SK-MEL-5 (cell line): ENCODE data around the gene TMEM59. TPM values are rescaled to one million over a fixed set of nuclear protein-coding genes. Genes with fewer than 3 reads are reported as not detected.
"Not testable (repeated sequence)": the region's sequence is repeated elsewhere in the genome, so short reads cannot be mapped to it uniquely, and the experiment has no call there.

Experiments
- DNase-seq: peaks from one replicate; pipeline ENCODE4 v3.0.0-alpha.2; 2016; ENCODE audit warnings: low read depth, low spot score
- in situ Hi-C: cut with HindIII; loops from 2 replicates; pipeline ENCODE4 v1.10.0; 2016; ENCODE audit warnings: low sequenced_read_pairs, high pct_unique_total_duplicates, low pct_unique_long_range_greater_than_20kb
- total RNA-seq: library from RNA; depleted of rRNA; stranded (reverse); fragments of >200 nt; shearing (Covaris generic); gene quantifications from 2 replicates; pipeline ENCODE4 v1.2.3, GENCODE V29; 2014

Gene TMEM59
- total RNA-seq, 1 experiment from 2014 or later: 546 TPM

DNA sequence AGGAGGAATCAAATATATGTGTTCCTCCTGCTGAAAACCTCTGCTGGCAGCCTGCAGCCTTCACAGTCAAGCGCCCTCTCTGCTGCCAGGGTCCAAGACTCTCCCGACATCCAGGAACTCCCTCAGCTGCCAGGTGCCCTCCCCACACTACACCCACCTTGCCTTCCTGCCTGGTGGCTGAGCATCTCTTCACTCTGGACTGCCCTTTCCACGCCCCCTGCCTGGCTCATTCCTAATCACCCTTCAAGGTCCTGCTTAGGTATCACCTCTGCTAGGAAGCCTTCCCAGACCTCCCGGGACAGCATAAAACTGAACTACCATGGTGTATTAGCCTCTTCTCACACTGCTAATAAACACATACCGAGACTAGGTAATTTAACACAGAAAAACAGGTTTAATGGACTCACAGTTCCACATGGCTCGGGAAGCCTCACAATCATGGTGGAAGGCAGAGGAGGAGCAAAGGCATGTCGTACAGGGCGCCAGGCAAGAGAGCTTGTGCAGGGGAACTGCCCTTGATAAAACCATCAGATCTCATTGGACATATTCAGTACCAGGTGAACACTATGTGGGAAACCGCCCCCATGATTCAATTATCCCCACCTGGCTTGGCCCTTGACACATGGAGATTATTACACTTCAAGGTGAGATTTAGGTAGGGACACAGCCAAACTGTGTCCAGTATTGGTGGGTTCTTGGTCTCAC lies 50.3 kb downstream of the TMEM59 start:
- no peak for DNase-seq
- in situ Hi-C loops: no loop called here

DNA sequence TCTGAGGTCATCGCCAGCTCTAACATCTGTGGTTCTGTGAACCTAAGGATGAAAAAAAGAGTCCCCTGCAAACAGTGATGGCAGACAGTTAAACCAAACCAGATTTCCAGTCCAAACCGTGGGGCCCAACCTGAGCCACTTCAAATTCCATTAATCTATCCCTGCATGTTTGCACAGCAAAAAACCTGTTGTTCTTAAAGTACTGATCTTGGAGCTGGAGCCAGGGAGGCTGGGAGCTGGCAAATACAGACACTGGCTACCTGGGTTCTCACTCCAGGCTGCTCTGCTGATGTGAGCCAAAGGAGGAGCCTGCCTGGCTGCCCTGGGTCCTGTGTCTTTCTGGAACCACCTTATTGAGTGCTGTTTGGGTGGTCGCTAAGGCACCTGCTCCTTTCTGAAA lies 51.4 kb downstream of the TMEM59 start:
- no peak for DNase-seq
- in situ Hi-C loops: no loop called here

DNA sequence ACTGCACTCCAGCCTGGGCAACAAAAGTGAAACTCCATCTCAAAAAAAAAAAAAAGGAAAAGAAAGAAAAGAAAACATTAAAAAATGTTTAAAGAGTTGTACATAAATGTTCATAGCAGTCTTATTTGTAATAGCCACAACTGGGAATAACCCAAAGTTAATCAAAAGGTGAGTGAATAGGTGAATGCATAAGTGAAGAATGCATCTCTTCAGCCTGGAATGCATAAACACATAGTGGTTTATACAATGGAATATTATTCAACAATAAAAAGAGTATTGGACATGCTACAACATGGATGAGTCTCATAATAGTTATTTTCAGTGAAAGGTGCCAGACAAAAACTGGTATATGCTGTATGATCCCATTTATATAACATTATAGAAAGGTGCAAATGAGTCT lies 53.1 kb downstream of the TMEM59 start:
- in situ Hi-C loops: no loop called here
- DNase-seq: no peak

DNA sequence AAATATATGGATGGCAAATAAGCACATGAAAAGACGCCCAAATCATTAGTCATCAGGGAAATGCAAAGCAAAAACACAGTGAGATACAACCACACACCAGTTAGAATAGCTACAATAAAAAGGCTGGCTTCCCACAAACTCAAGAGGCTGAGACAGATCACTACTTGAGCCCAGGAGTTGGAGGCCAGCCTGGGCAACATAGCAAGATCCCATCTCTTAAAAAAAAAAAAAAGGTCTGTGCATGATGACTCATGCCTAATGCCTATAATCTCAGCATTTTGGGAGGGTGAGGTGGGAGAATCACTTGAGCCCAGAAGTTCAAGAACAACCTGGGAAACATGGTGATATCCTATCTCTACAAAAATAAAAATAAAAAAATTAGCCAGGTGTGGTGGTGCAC lies 54.8 kb downstream of the TMEM59 start:
- no peak for DNase-seq
- in situ Hi-C loops: no loop called here

DNA sequence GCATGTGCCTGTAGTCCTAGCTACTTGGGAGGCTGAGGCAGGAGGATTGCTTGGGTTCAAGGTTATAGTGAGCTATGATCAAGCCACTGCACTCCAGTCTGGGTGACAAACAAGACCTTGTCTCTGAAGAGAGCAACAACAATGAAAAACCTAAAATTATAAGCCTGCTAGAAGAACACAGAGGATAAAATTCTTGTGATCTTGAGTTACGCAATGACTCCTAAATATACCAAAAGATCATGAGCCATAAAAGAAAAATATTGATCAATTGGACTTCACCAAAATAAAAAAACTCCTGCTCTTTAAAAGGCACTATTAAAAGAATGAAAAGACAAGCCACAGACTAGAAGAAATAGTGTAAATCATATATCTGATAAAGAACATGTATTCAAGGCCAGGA lies 57.3 kb downstream of the TMEM59 start:
- DNase-seq: no peak
- in situ Hi-C loops: no loop called here

DNA sequence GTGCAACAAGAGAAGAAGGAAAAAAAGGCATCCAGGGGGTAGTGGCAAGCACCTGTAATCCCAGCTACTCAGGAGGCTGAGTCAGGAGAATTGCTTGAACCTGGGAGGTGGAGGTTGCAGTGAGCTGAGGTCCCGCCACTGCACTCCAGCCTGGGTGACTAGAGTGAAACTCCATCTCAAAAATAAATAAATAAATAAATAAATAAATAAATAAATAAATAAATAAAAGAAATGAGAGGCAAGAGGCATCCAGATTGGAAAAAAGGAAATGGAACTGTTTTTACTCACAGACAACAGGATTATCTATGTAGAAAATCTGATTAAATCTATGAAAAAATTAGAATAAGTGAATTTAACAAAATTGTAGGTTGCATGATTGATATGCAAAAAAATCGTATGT lies 58.5 kb downstream of the TMEM59 start:
- DNase-seq, in situ Hi-C loops: not testable (repeated sequence)

DNA sequence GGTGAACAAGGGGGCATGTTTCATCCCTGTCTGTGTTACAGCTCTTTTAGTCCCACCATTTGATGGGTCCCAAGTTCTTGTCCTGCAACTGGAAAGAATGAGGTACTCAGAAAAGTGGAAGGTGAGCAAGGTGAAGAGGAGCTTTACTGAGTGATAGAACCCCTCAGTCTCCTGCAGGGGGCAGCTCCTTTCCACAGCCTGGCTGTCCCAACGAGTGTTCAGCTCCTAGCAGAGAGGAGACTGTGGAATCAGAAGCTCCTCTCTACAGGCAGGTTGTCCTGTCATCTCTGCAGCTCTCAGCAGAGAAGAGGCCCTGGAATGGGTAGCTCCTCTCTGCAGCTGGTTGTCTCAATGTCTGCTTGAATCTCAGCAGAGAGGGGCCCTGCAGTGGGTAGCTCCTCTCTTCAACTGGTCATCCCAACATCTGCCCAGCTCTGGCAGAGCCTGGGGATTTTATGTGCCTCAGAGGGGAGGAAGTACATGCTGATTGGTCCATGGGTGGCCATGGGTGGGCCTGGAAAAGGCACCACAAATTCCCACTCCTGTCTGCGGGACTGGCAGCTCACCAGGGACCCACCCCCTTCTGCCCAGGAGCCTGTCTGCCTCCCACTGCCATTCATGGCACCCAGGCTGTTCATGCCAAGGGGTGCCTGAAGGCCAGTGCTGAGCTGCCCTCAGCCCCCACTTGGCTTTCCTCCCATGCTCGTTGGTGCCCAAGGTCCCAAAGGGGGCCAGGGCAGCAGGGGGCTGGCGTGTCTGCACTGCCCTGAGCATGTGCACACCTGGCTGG lies 60.7 kb downstream of the TMEM59 start:
- peak; percentile 56 for DNase-seq

DNA sequence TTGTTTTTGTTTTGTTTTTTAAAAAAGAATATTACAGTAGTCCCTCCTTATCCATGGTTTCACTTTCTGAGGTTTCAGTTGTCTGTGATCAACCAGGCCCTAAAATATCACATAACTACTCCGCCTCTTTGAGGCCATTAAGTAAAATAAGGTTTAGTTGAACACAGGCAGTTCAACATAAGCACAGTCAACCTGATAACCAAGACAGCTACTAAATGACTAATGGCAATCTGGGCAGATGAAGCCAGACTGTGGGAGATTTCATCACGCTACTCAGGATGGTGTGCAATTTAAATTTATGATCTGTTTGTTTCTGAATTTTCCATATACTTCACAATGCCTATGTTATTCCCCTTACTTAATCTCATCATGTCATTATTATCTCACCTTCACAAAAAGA lies 65.1 kb downstream of the TMEM59 start:
- in situ Hi-C loops: no loop called here

More for the DNA sequence above, 60.7 kb downstream of the TMEM59 start:
- in situ Hi-C loops: no loop called here

DNA sequence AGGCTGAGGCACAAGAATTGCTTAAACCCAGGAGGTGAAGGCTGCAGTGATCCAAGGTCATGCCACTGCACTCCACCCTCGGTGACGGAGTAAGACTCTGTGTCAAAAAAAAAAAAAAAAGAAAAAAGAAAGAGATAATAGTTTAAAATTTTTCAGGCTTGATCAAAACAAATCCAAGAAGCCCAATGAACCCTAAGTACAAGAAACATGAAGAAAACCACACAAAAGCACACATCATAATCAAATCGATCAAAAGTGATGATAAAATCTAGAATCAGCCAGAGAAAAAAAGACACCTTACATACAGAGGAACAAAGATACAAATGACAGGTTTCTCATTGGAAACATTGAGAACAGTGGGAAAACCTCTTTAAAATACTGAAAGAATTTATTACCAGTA lies 66.5 kb downstream of the TMEM59 start:
- in situ Hi-C loops: no loop called here

More for the DNA sequence above, 65.1 kb downstream of the TMEM59 start:
- no peak for DNase-seq

DNA sequence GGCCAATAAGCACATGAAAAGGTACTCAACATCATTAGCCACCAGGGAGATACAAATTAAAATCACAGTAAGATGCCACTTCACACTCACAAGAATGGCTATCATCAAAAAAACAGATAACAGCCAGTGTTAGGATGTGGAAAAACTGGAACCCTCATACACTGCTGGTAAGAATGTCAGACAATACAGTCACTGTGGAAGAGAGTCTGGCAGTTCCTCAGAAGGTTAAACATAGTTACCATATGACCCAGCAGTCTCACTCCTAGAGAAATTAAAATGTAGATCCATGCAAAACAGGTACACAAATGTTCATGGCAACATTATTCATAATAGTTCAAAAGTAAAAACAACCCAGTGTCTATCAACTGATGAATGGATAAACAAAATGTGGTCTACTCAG lies 68.3 kb downstream of the TMEM59 start:
- peak; percentile 55 for DNase-seq
- in situ Hi-C loops: no loop called here

More for the DNA sequence above, 66.5 kb downstream of the TMEM59 start:
- DNase-seq: no peak

DNA sequence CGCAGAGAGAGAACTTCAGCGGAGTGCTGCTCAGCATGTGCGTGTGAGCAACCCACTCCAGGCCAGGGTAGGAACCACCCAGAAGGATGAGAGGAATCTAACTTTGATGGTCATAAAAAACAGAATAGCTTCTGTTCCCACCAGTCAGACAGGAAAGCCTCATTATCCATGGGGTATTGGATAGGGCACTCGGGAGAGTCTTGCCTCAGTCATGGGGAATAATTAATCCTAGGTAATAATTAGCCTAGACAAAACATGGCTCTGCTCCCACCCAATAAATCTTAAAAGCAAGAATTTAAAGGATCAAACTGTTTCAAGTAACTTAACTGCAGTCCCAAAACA lies 70.3 kb downstream of the TMEM59 start:
- in situ Hi-C loops: no loop called here

DNA sequence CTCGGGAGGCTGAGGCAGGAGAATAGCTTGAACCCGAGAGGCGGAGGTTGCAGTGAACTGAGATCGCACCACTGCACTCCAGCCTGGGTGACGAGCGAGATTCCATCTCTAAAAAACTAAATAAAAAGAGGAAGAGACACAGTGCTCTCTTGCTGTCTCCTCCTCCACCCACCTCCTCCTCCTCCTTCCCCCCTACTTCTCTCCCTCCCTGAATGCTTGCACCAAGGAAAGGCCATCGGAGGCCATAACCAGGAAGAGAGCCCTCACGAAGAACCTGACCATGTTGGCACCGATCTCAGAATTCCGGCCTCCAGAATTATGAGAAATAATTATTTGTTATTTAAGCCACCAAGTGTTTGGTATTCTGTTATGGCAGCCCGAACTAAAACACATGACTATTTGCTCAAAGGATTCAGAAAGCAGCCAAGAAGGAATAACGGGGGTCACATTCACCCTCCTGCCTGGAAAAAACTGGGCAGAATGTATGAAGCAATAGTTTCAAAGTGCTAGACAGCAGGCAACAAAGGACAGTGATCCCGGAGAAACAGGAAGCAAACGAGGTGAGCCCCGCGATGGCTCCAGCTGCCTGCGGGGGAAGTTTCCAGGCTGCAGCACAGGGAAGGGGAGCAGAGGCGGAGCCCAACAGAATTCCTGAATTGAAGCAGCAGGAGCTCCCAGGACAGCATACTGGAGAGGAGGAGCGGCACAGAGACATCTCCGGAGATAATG lies 70.8 kb downstream of the TMEM59 start:
- in situ Hi-C loops: no loop called here
- DNase-seq: peak; percentile 35

More for the DNA sequence above, 70.3 kb downstream of the TMEM59 start:
- no peak for DNase-seq

DNA sequence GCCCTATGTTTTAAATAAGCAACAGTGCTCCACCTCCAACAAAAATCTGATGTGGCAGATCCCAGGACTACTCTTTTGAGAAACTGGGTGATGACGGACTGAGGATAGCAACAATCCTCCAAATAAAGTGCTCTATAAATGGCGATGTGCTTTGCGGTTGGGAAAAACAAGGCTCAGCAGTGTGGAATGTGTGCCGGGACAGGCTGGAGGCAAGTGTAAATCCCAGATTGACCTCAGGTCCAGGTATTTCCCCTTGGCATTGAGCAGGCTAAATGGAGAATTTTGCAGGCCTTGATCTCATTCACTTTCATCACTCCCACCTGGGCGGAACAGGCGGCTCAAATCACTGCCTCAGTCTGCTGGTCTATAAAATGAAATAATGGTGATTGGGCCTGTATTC lies 71.8 kb downstream of the TMEM59 start:
- in situ Hi-C loops: no loop called here
- no peak for DNase-seq

DNA sequence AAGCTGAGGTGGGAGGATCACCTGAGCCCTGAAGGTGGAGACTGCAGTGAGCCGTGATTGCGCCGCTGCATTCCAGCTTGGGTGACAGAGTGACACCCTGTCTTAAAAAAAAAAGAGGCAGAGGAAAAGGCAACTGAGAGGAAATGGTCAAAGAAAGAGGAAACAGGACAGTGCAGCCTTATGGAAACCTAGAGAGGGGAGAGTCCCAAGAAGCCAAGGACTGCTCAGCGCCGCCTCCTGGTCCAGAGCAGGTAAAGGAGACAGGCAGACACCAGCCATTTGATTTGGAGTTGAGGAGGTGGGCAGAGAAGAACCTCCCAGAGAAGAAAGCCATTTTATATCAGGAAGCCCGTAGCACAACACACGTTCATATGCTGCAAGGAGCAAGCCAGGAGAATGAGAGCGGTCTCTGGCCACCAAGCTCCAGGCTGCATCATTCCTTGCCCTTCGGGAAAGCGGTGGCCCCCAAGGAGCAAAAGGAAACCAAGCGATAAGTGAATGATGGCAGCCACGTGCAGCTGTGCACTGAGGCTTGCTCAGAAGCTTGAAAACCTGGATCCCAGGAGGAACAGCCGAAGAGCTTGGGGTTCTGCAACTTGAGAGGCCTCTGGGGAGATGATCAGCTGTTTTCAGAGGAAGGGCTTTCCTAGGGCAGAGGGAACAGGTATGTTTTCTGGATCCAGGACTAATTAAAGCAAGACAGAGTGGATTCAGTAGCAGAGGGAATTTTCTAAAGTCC lies 73.1 kb downstream of the TMEM59 start:
- in situ Hi-C loops: no loop called here
- no peak for DNase-seq
